Nephron progenitor cell (in vitro differentiated cells): ENCODE data around the gene MGA.

Experiments
- DNase-seq: peaks from one replicate; pipeline ENCODE4 v3.0.0; 2021
- H3K27ac Mint-ChIP-seq: 2 replicates; pipeline ENCODE4 v1.8.0; 2021; ENCODE audit warnings: mild to moderate bottlenecking, moderate library complexity, mixed read lengths
- H3K27me3 Mint-ChIP-seq: 2 replicates; pipeline ENCODE4 v1.8.0; 2021; ENCODE audit warnings: mild to moderate bottlenecking, low read depth, mixed read lengths; ENCODE audit not compliant: poor library complexity
- H3K36me3 Mint-ChIP-seq: 2 replicates; pipeline ENCODE4 v1.8.0; 2021; ENCODE audit warnings: low read depth, mixed read lengths
- H3K4me1 Mint-ChIP-seq: 2 replicates; pipeline ENCODE4 v1.8.0; 2021; ENCODE audit warnings: mixed read lengths
- H3K4me3 Mint-ChIP-seq: 2 replicates; pipeline ENCODE4 v1.8.0; 2021; ENCODE audit warnings: mild to moderate bottlenecking, moderate library complexity, mixed read lengths
- H3K9me3 Mint-ChIP-seq: 2 replicates; pipeline ENCODE4 v1.8.0; 2021; ENCODE audit warnings: mild to moderate bottlenecking, moderate library complexity, mixed read lengths
- CTCF ChIP-seq: fragments of 200-600 bp; sonication (generic); IDR thresholded peaks from 2 replicates; pipeline ENCODE4 v1.5.0; 2021; ENCODE audit warnings: antibody characterized with exemption

MGA gene

DNA sequence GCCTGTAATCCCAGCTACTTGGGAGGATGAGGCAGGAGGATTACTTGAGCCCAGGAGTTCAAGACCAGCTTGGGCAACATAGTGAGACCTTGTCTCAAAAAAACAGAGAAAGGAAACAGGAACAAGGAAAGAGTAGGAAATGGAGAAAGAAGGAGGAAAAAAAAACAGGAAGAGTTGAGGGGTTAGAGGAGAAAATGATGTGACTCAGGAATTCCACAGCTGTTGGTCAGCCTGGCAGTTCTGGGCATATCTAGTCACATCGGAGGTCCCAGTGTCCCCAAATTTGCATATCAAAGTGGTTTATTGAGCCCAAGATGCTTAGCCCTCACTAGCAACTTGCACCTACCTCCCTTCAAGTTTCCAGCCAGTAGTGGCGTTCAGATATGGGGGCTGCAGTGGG, 148.9 kb downstream of the MGA start:
- H3K4me1 Mint-ChIP-seq: peaks cover 24% of the 10 kb centered on the region
- H3K27me3 Mint-ChIP-seq: peaks cover 7% of the 10 kb centered on the region
- no peaks in the 10 kb centered on the region for H3K9me3 Mint-ChIP-seq
- no peak overlapping the region for H3K4me3 Mint-ChIP-seq
- H3K27ac Mint-ChIP-seq: peak overlapping the region; percentile 29
- no peak for TF ChIP-seq CTCF
- H3K36me3 Mint-ChIP-seq: no peaks in the 10 kb centered on the region
- no peak for DNase-seq

DNA sequence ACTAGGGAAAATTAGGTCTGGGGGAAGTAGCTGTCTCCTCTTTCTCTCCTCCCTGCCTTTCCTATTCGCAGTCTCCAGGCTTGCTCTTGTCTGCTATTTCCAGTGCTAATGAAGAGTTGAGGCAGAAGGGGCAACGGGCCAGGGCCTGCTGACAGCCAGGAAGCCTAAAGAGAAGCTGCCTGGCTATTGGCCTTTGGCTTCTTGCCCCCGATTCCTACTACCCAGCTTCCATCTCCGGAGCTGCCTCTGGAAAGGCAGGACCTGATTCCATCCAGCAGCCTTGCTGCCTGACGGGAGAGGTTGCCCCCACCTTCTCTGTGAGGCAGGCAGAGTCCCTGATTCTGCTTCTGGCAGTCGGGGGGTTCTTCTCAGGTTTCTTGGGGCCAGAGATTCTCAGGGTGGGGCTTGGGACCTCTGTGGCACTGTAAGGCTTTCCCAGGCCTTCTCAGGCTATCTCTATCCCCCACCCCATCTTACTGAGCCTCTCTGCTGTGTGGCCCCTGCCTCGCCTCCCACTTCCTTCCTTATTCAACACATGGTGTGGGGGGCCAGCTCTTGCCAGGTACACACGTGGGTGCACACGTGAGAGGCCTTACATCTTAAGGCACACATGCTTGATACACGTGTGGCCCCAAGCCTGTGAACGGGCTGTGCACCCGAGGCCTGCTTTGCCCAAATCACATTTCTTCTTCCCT, 149.5 kb downstream of the MGA start:
- no peak overlapping the region for H3K4me3 Mint-ChIP-seq
- H3K36me3 Mint-ChIP-seq: no peaks in the 10 kb centered on the region
- peaks cover 19% of the 10 kb centered on the region for H3K4me1 Mint-ChIP-seq
- H3K9me3 Mint-ChIP-seq: no peaks in the 10 kb centered on the region
- no peak for DNase-seq
- H3K27ac Mint-ChIP-seq: peak overlapping the region; percentile 29
- peaks cover 7% of the 10 kb centered on the region for H3K27me3 Mint-ChIP-seq
- TF ChIP-seq CTCF: no peak

DNA sequence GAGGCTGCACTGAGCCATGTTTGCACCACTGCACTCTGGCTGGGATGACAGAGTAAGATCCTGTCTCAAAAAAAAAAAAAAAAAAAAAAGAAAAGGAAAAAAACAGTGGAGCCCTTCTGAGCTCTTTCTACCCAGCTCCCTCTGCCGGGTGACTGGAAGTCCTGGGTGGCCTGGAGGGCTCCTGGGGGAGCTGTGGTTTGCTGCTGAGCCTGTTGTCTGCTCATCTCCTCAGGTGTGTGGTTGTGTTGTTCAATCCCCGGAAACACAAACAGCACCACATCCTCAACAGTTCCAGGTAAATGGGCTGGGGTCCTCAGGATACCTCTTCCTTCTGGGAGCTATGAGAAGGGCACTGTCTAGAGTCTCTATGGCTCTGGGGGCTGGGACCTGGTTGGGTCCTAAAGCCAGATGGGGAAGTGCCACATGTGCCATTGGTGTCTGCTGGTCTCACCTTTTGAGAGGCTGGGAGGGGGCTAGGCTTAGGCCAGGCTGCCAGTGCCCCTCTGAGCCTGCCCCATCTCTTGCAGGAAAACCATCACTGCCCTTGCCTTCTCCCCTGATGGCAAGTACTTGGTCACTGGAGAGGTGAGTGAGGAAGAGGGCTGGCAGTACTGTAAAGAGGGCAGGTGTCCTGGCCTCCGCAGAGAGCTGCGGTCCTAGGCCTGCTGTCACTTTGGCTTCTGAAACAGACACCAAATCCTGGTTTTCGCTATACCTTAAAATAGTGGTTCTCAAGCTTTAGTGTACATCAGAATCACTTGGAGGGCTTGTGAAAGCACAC, 150.6 kb downstream of the MGA start:
- Mint-ChIP-seq H3K4me3 (no peak overlapping the region), H3K27ac (no peak overlapping the region), H3K36me3 (no peaks in the 10 kb centered on the region), H3K9me3 (no peaks in the 10 kb centered on the region), H3K4me1 (peaks cover 12% of the 10 kb centered on the region), H3K27me3 (peaks cover 7% of the 10 kb centered on the region)
- no peak for TF ChIP-seq CTCF
- no peak for DNase-seq

DNA sequence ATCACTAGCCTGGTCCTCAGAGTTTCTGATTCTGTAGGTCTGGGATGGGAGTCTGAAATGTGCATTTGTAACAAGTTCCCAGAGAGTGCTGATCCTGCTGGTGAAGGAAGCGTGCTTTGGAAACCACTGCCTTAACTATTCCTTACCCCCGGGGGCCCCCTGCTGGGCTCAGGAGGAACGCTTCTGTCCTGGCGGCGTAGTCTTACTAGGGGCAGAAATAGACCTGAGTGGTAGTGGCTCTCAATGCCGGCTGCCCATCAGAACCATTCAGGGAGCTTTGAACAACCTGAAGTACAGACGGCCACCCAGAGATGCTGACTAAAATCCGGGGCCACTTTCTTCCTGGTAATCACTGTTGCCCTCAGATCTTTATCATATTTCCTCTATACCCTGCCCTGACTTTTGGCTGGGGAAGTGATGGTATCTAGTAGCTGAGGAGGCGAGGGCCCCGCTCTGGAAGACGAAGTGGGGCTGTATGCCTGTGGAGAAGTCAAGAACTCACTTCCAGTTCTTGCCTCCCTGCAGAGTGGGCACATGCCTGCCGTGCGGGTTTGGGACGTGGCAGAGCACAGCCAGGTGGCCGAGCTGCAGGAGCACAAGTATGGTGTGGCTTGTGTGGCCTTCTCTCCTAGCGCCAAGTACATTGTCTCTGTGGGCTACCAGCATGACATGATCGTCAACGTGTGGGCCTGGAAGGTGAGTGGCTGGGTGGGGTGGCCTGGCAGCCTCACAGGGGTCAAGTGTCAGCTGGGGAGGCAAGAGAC, 151.4 kb downstream of the MGA start:
- H3K9me3 Mint-ChIP-seq: no peaks in the 10 kb centered on the region
- no peak overlapping the region for H3K27ac Mint-ChIP-seq
- H3K27me3 Mint-ChIP-seq: peaks cover 3% of the 10 kb centered on the region
- no peaks in the 10 kb centered on the region for H3K36me3 Mint-ChIP-seq
- TF ChIP-seq CTCF: peak; percentile 89
- peaks cover 8% of the 10 kb centered on the region for H3K4me1 Mint-ChIP-seq
- H3K4me3 Mint-ChIP-seq: no peak overlapping the region
- DNase-seq: peak; percentile 87

DNA sequence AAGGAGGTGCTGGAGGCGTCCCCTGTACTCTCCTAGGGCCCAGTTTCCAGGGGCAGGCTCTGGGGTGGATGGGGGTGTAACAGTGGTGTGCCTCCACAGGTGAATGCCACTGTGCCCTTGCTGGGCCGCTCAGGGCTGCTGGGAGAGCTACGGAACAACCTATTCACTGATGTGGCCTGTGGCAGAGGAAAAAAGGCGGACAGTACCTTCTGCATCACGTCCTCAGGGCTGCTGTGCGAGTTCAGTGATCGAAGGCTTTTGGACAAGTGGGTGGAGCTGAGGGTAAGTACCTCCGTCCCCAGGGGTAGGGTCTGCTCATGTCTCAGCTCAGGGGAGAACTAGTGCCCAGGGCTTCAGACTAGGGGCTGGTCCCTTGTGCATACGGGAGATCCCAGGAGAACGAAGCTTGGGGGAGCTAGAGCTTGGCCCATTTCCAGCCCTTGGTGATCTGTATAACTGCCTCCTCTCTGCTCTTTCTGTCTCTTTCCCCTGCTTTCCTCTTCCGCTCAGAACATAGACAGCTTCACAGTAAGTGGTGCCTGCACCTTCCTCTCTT, 152.7 kb downstream of the MGA start:
- peaks cover 8% of the 10 kb centered on the region for H3K4me1 Mint-ChIP-seq
- no peak for DNase-seq
- H3K36me3 Mint-ChIP-seq: peaks cover 9% of the 10 kb centered on the region
- no peaks in the 10 kb centered on the region for H3K9me3 Mint-ChIP-seq
- no peak for TF ChIP-seq CTCF
- H3K4me3 Mint-ChIP-seq: no peak overlapping the region
- H3K27me3 Mint-ChIP-seq: peaks cover 3% of the 10 kb centered on the region
- H3K27ac Mint-ChIP-seq: no peak overlapping the region
